Uterus (tissue), 4 donors: ENCODE data around the gene PUM1. TPM values are rescaled to one million over a fixed set of nuclear protein-coding genes. Genes with fewer than 3 reads are reported as not detected.

Experiments
- DNase-seq, 2 donors: peaks; one replicate each; pipeline ENCODE4 v3.0.0-alpha.2; 2019 to 2020
- H3K27ac ChIP-seq, 2 donors: fragments of 200-600 bp; sonication (generic); 1 replicate in 1 of 2; 2 replicates in 1 of 2; pipeline ENCODE4 v1.5.1; 2016 to 2018
- H3K27me3 ChIP-seq, 2 donors: fragments of 200-600 bp; sonication (generic); one replicate each; pipeline ENCODE4 v1.5.1; 2018 to 2019; ENCODE audit warnings: control low read depth in 1 of 2
- H3K36me3 ChIP-seq, 2 donors: fragments of 200-600 bp; sonication (generic); one replicate each; pipeline ENCODE4 v1.5.1; 2019; ENCODE audit warnings: control low read depth in 1 of 2
- H3K4me1 ChIP-seq, 2 donors: fragments of 200-600 bp; sonication (generic); one replicate each; pipeline ENCODE4 v1.5.1; 2018 to 2019; ENCODE audit warnings: control low read depth in 1 of 2
- H3K4me3 ChIP-seq, 2 donors: fragments of 200-600 bp; sonication (generic); 1 replicate in 1 of 2; 2 replicates in 1 of 2; pipeline ENCODE4 v1.5.1; 2018 to 2019; ENCODE audit warnings: mild to moderate bottlenecking in 1 of 2
- H3K9me3 ChIP-seq, 2 donors: fragments of 200-600 bp; sonication (generic); one replicate each; pipeline ENCODE4 v1.5.1; 2019; ENCODE audit warnings: control low read depth in 1 of 2
- POLR2A ChIP-seq, 2 donors: fragments of 450-650 bp; IDR thresholded peaks; one replicate each; pipeline ENCODE4 v1.6.1; 2016; ENCODE audit warnings: antibody characterized with exemption in 2 of 2, mild to moderate bottlenecking in 1 of 2, moderate library complexity in 1 of 2
- intact Hi-C: fragments of 100-400 bp; cut with DNase I; formaldehyde crosslinking; loops from one replicate; pipeline ENCODE4 v1.15.1; 2023; ENCODE audit warnings: low total_unique reads
- total RNA-seq, 4 donors: library from RNA; depleted of rRNA in 3 of 4; stranded (reverse); fragments of >200 nt in 3 of 4; gene quantifications; one replicate each; pipeline versions ENCODE4 v1.1.0 to v1.2.4, GENCODE V29; 2014 to 2023
- TF ChIP-seq, protein P1 (sequence below), 4 experiments: fragments of 200-600 bp in 2 of 4; fragments of 450-650 bp in 2 of 4; sonication (generic) in 2 of 4; IDR thresholded peaks; one replicate each; pipeline ENCODE4 v1.5.1; 2016 to 2019; ENCODE audit warnings: antibody characterized with exemption in 4 of 4, mild to moderate bottlenecking in 2 of 4, moderate library complexity in 1 of 4
- donor health status: DM: yes; HTN: yes; CAD: no.

PUM1 gene
- total RNA-seq, 4 donors from 2014 or later, result 42.9 to 152 (median 113) TPM

DNA sequence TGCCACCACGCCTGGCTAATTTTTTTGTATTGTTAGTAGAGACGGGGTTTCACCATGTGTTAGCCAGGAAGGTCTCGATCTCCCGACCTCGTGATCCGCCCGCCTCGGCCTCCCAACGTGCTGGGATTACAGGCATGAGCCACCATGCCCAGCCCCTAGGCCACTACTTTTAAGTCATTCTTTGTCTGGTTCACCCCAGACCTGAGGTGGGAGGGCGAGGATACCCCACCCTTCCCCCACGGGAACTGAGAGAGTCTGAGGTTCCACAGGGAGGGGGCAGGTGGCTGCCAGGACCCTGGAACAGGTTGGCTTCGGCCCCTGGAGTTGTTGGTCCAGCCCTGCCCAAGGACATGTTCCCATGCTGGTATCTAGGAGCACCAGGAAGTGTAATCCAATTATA lies 149.2 kb downstream of the PUM1 start:
- intact Hi-C loops, result no loop called here
- Histone ChIP-seq H3K36me3 (no peaks in the 10 kb centered on the region), H3K4me1 (no peaks in the 10 kb centered on the region), H3K9me3 (no peaks in the 10 kb centered on the region), H3K27ac (no peak overlapping the region), H3K4me3 (no peak overlapping the region), H3K27me3 (no peaks in the 10 kb centered on the region)
- no peak for TF ChIP-seq POLR2A (IDR thresholded peaks at IDR 0.05)
- TF ChIP-seq, protein P1, sequence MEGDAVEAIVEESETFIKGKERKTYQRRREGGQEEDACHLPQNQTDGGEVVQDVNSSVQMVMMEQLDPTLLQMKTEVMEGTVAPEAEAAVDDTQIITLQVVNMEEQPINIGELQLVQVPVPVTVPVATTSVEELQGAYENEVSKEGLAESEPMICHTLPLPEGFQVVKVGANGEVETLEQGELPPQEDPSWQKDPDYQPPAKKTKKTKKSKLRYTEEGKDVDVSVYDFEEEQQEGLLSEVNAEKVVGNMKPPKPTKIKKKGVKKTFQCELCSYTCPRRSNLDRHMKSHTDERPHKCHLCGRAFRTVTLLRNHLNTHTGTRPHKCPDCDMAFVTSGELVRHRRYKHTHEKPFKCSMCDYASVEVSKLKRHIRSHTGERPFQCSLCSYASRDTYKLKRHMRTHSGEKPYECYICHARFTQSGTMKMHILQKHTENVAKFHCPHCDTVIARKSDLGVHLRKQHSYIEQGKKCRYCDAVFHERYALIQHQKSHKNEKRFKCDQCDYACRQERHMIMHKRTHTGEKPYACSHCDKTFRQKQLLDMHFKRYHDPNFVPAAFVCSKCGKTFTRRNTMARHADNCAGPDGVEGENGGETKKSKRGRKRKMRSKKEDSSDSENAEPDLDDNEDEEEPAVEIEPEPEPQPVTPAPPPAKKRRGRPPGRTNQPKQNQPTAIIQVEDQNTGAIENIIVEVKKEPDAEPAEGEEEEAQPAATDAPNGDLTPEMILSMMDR (IDR thresholded peaks at IDR 0.05), result no peak
- no peak for DNase-seq

DNA sequence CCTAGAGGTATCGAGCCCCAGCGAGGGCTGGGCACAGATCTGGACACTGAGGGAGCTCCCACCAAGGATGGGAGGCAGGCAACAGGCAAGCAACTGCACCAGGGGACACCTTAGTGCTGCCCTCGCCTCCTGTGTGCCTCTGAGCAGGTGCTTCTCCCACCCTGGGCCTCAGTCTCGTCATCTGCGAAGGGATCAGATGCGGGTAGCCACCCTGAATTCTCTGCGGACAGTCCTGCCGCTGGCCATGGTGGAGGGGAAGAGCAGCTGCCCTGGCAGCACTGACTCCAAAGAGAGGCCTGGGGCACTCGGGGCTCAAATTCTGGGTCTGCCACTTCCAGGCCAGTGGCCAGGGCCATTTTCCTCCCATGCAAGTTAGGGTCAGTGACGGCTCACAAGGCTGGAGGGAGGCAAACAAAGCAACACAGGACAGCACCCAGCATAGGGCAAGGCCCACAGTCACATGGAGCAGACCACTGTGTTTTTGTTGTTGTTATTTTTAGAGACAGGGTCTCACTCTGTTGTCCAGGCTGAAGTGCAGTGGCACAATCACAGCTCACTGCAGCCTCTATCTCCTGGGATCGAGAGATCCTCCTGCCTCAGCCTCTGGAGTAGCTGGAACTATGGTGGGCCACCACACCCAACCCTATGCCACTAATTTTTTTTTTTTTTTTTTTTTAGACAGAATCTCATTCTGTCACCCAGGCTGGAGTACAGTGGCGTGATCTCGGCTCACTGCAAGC lies 149.9 kb downstream of the PUM1 start:
- no peaks in the 10 kb centered on the region for H3K27me3 ChIP-seq
- no peak overlapping the region for H3K27ac ChIP-seq
- no peak overlapping the region for H3K4me3 ChIP-seq
- H3K9me3 ChIP-seq, result no peaks in the 10 kb centered on the region
- H3K4me1 ChIP-seq, result no peaks in the 10 kb centered on the region
- no peaks in the 10 kb centered on the region for H3K36me3 ChIP-seq
- no peak for TF ChIP-seq POLR2A (IDR thresholded peaks at IDR 0.05)
- TF ChIP-seq, protein P1 (IDR thresholded peaks at IDR 0.05), result no peak
- intact Hi-C loops, result no loop called here
- no peak for DNase-seq

DNA sequence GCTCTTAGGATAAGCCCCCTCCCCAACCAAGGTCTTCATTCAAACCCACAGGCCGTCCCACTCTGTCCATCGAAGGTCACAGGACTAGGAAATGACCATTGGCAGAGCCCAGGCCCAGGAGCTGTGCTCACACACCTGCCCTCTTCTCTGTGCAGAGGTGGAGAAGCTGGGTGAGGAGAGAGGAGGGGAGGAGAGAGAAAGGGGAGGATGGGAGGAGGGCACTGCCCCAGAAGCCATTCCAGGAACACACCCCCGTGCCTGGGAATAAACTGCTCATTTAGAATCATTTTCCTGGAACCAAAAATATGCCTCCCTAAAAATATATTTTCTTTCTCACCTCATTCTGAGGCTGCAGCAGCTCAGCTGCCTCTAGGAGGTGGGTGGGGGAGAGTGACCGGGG lies 150.6 kb downstream of the PUM1 start:
- H3K4me3 ChIP-seq, result no peak overlapping the region

DNA sequence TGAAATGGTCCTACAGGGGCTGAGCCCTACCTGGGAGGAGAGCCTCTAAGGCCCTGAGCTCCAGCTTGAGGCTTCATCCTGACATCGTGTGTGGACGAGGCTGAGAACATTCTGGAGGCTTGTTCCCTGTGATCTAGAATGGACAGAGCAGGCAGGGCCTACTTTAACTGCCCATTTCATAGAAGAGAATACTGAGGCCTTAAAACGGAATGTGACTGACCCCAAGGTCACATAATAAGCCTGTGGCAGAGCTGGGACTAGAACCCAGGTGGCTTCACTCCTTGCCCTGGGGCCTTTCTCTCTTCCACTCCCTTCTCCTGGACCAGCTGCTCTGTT lies 151.0 kb downstream of the PUM1 start:
- Histone ChIP-seq H3K9me3 (no peaks in the 10 kb centered on the region), H3K4me1 (no peaks in the 10 kb centered on the region), H3K4me3 (no peak overlapping the region), H3K36me3 (no peaks in the 10 kb centered on the region), H3K27ac (no peak overlapping the region), H3K27me3 (no peaks in the 10 kb centered on the region)
- no peak for DNase-seq
- intact Hi-C loops, result no loop called here
- TF ChIP-seq, protein P1 (IDR thresholded peaks at IDR 0.05), result no peak
- no peak for TF ChIP-seq POLR2A (IDR thresholded peaks at IDR 0.05)

More for the DNA sequence above, 150.6 kb downstream of the PUM1 start:
- TF ChIP-seq, protein P1 (IDR thresholded peaks at IDR 0.05), result no peak
- no peak for TF ChIP-seq POLR2A (IDR thresholded peaks at IDR 0.05)
- no peak overlapping the region for H3K27ac ChIP-seq
- H3K36me3 ChIP-seq, result no peaks in the 10 kb centered on the region
- no peaks in the 10 kb centered on the region for H3K4me1 ChIP-seq
- DNase-seq, result no peak
- H3K9me3 ChIP-seq, result no peaks in the 10 kb centered on the region
- no peaks in the 10 kb centered on the region for H3K27me3 ChIP-seq
- intact Hi-C loops, result no loop called here

DNA sequence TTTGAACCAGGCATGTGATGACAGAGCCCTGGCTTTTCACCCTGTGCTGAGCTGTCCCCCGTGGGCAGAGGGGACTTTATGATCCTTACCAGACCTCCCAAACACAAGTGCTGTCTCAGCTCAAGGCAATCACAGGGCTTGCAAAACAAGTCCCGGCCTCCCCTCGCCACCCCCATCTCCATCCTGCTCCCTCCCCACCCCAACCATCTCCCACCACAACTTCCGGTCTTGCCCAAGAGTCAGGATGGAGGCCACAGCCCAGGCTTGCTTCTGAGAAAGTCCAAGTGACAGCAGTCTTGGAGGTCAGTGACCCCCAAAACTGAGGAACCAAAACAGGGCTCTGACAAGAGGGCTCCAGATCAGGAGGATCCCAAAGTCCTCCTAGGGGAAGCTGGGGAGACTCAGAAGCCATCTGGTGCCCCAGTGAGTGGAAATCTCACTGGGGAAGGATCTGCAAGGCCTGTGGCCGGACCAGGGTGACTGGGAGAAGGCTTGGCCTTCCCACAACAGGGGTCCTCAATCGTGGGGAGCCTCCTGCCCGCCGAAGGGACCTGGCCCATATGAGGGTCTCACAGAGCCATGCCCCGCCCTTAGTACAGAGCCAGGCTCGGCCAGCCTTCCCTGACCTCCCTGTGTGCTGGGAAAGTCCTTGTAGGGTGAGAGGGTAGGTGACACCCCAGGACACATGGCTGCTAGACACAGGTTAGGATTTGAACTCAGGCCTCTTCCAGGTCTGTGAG lies 152.4 kb downstream of the PUM1 start:
- intact Hi-C loops, result no loop called here
- H3K4me3 ChIP-seq, result no peak overlapping the region
- DNase-seq, result peak in 1 of 2 donors; percentile 18
- no peaks in the 10 kb centered on the region for H3K4me1 ChIP-seq
- no peak overlapping the region for H3K27ac ChIP-seq
- TF ChIP-seq POLR2A (IDR thresholded peaks at IDR 0.05), result no peak
- TF ChIP-seq, protein P1 (IDR thresholded peaks at IDR 0.05), result no peak
- H3K27me3 ChIP-seq, result no peaks in the 10 kb centered on the region
- H3K9me3 ChIP-seq, result no peaks in the 10 kb centered on the region
- no peaks in the 10 kb centered on the region for H3K36me3 ChIP-seq
